GM10847 (cell line): ENCODE data around the gene NEDD4.

ENCODE experiments used
- POLR2A ChIP-seq: IDR thresholded peaks from 2 replicates; pipeline ENCODE4 v1.6.1; 2011; ENCODE audit not compliant: insufficient read length; ENCODE audit errors: extremely low read depth

Gene NEDD4

GRCh38 chr15:55915876-55916567 is 77.4 kb downstream of the NEDD4 start:
- TF ChIP-seq POLR2A: no peak

- no peak for TF ChIP-seq POLR2A
Measured at GRCh38 chr15:55915221-55915620, 78.2 kb downstream of the NEDD4 start.

- no peak for TF ChIP-seq POLR2A
Measured at GRCh38 chr15:55914446-55914845, 79.0 kb downstream of the NEDD4 start.

GRCh38 chr15:55912982-55913381 is 80.4 kb downstream of the NEDD4 start:
- TF ChIP-seq POLR2A: no peak

GRCh38 chr15:55909036-55909811 is 84.2 kb downstream of the NEDD4 start:
- TF ChIP-seq POLR2A: no peak

GRCh38 chr15:55907797-55908196 is 85.6 kb downstream of the NEDD4 start:
- TF ChIP-seq POLR2A: no peak

- TF ChIP-seq POLR2A: no peak
Measured at GRCh38 chr15:55902981-55903380, 90.4 kb downstream of the NEDD4 start.

GRCh38 chr15:55900019-55900418 is 93.4 kb downstream of the NEDD4 start:
- no peak for TF ChIP-seq POLR2A

GRCh38 chr15:55899537-55899936 is 93.9 kb downstream of the NEDD4 start:
- no peak for TF ChIP-seq POLR2A

GRCh38 chr15:55897560-55898336 is 95.7 kb downstream of the NEDD4 start:
- no peak for TF ChIP-seq POLR2A

GRCh38 chr15:55894399-55894965 is 98.9 kb downstream of the NEDD4 start:
- no peak for TF ChIP-seq POLR2A

GRCh38 chr15:55893852-55894251 is 99.6 kb downstream of the NEDD4 start:
- no peak for TF ChIP-seq POLR2A

GRCh38 chr15:55891196-55891595 is 102.2 kb downstream of the NEDD4 start:
- no peak for TF ChIP-seq POLR2A

GRCh38 chr15:55884223-55884622 is 109.2 kb downstream of the NEDD4 start:
- no peak for TF ChIP-seq POLR2A

- no peak for TF ChIP-seq POLR2A
Measured at GRCh38 chr15:55879181-55879580, 114.2 kb downstream of the NEDD4 start.
